Measurements from ENCODE around the gene PKD1.
A peak's percentile ranks its signal among the peaks of the same experiment; 100 is the strongest.
"Not testable (repeated sequence)": the region's sequence is repeated elsewhere in the genome, so short reads cannot be mapped to it uniquely, and the experiment has no call there.

Gene PKD1

DNA sequence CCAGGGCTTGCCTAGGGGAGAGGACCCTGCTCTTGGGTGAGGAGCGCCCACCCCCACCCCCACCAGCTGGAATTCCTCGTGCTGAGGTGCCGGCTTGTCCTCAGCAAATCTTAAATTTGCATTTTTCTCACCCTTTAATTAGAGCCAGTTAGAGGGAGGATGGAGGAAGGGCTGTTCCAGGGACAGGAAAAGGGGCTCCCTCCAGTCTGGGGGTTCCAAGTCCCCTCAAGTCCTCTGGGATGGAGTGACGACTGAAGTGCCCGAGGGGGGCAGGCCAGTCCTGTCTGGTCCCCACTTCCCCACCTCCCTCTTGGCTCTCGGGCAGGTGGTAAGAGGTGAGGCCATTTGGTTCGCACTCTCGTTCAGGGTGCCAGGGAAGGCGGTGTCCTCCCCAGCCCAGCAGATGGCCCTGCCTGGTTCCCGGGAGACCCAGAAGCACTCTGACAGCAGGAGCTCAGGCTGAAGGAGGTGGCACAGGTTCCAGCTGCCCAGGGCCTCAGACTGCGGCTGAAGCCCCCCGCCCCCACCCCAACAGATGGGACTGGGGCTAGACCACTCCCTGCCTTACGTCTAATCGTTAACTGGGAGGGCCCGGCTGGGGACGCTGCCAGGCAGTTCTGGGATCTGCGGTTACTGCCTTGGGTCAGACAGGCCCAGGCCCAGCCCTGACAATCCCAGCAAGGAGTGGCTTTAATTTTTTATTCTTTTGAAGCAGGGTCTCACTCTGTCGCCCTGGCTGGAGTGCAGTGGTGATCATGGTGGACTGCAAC lies 14.9 kb upstream of the PKD1 start:
- DNase-seq (ENCODE audit: low read depth) = peak; percentile 46

DNA sequence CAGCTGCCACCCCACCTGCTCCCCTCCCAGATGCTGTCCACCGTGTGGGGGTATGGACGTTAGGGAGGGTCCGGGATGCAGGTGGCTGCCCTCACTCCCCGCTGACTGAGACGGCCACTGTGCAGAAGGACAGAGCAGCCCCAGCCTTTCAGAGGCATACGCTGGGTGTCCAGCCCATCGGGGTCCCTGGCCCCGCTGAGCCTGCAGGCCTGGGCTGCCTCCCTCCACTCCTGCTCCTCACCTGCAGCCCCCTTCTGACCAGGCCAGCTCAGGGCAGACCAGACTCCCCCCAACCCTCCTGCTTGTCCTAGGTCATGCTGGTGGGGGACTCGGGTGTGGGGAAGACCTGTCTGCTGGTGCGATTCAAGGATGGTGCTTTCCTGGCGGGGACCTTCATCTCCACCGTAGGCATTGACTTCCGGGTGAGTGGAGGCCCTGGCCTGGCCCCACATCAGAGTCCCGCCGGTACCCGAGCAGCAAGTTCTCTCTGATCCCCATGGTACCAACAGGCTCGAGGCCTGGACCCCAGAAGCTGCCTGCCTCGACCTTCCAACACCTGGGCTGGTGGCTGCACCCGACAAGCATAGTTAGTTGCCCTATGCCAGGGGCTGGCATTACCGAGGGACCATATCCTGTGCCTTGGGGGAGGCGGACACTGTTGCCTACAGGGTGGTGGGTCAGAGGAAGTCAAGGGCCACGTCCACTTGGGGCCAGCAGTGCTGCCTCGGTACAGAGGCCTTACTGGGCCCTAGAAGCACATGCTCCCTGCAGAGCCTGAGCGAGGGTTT lies 14.1 kb upstream of the PKD1 start:
- DNase-seq (ENCODE audit: low read depth) = peak; percentile 24

- DNase-seq (ENCODE audit: low read depth) = peak; percentile 32
Measured at GRCh38 chr16:2148714-2149629, 13.3 kb upstream of the PKD1 start.

DNA sequence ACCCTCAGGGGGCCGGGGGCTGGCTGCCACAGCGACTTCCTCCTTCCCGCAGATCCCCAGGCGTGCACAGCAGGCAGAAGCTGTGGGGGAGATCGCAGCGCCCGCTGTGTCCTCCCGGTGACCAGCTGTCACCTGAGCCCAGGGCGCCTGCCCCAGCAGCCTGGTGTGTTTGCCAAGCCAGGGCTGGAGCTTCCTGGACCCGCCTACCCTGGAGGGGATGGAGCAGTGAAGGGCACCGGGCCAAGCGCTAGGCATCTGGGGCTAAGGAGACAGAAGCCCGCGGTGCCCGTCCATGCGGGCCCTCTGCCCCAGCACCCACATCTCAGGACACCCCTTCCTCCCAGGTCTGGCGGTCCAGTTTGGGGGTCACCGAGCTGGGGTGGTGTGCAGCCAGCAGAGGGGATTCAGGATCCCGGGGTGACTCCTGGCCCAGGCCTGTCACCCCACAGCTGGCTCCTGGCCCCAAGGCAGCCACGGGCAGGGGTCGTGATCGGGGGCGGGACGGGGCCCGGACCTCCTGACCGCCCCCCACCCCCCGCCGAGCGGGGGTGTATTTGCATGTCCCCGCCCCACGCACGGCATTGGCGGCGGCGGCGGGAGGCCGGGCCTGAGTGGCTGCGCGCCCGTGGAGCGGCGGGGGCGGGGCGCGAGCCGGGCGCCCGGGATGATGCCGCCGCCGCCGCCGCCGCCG lies 12.4 kb upstream of the PKD1 start, which contains the start of gene RAB26:
TSS of gene RAB26 (plus strand) at position 645 of the 691 bp plus-strand sequence. CDS start 159 bp downstream, outside the sequence.
- peak; percentile 69 for DNase-seq (ENCODE audit: low read depth)

GRCh38 chr16:2147378-2147777 lies 11.7 kb upstream of the PKD1 start:
- no peak for DNase-seq (ENCODE audit: low read depth)

GRCh38 chr16:2145843-2146242 lies 10.1 kb upstream of the PKD1 start:
- no peak for DNase-seq (ENCODE audit: low read depth)

GRCh38 chr16:2143878-2144485 lies 8.3 kb upstream of the PKD1 start:
- DNase-seq (ENCODE audit: low read depth) = no peak

DNA sequence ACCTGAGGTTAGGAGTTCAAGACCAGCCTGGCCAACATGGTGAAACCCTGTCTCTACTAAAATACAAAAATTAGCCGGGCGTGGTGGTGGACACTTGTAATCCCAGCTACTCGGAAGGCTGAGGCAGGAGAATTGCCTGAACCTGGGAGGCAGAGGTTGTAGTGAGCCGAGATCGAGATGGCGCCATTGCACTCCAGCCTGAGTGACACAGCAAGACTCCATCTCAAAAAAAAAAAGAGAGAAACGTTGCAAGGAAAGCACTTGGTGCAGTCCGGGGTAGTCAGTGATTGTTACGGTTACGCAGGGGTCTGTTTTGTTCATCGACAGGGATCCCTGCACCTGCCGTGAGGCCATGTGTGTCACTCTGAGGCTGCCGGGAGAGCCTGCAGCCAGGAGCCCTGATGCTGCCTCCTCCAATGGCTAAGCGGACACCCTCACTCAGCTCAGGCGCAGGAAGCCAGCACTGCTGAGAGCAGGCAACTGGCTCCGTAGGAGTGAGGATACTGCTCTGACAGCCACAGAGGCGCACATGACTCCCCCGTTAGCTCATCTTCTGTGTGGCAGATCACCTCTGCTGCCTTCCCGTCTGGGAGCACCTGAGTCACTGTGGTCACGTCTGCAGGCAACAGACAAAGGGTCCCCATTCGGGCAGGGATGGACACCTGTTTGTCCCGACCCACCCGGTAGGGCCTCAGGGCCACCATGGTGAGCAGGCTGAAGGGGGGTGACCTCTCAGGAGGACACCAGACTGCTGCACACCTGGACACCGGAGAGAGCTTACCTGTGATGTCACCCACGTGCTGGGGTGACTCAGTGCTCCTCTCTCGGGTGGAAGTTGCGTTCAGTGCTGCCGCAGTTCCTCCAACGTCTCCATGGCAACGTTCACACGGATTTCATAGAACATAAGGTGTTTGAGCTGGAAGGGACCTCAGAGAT lies 7.5 kb upstream of the PKD1 start:
- no peak for DNase-seq (ENCODE audit: low read depth)

DNA sequence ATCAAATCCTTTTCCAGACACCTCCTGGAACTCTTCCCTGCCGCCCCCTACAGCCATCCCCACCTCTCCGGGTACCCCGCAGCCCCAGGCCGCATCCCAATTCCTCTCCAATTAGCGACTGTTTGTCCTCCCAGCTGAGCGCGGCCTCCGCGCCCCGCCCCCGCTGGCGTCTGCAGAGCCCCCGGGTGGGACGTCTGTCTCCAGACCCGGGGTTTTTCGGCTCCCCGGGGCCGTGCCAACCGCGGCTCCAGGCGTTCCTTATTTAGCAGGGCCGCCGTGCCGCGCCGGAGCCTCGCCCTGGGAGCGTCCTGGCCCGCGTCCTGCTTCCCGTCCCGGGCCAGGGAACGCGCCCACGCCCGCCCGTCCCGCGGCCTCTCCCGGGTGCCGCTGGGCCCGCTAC lies 627 bp downstream of the PKD1 start:
- DNase-seq (ENCODE audit: low read depth) = not testable (repeated sequence)

DNA sequence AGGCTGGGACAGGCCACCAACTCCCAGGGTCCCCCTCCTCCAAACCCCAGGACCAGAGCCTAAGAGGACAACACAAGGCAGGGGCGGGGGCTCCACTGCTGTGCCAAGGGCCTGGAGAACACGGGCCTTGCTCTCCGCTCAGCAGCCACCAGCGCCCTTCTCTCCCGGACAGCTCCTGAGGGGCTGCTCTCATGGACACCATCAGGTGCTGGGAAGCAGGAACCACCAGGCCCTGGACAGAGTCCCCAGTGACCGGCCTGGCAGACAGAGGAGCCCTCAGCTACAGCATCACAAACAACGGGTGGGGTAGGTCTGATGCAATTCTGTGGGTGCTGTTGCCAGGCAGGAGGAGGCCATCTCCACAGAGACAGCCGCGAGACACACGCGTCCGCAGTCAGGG lies 1.9 kb downstream of the PKD1 start:
- peak; percentile 36 for DNase-seq (ENCODE audit: low read depth)

- peak; percentile 73 for DNase-seq (ENCODE audit: low read depth)
Measured at GRCh38 chr16:2129890-2130447, 5.7 kb downstream of the PKD1 start.

GRCh38 chr16:2129251-2129650 lies 6.4 kb downstream of the PKD1 start:
- DNase-seq (ENCODE audit: low read depth) = peak; percentile 92

DNA sequence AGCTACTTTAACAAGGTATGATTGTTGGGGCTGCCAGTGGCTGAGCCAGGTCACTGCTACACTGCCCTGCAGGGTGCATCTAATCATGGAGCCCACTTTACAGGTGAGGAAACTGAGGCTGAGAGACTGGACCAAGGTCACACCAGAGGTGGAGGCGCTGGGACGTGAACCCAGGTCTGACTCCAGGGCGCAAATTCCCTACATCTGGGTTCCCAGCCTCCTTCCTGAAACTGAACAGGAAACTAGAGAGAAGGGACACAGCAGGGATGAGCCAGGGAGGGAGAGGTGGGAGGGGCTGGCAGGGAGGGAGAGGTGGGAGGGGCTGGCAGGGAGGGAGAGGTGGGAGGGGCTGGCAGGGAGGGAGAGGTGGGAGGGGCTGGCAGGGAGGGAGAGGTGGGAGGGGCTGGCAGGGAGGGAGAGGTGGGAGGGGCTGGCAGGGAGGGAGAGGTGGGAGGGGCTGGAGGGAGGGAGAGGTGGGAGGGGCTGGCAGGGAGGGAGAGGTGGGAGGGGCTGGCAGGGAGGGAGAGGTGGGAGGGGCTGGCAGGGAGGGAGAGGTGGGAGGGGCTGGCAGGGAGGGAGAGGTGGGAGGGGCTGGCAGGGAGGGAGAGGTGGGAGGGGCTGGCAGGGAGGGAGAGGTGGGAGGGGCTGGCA lies 7.9 kb downstream of the PKD1 start:
- peak; percentile 76 for DNase-seq (ENCODE audit: low read depth)

GRCh38 chr16:2126928-2127556 lies 8.7 kb downstream of the PKD1 start:
- not testable (repeated sequence) for DNase-seq (ENCODE audit: low read depth)

- peak; percentile 43 for DNase-seq (ENCODE audit: low read depth)
Measured at GRCh38 chr16:2126161-2126743, 9.4 kb downstream of the PKD1 start.

GRCh38 chr16:2125609-2126008 lies 10.1 kb downstream of the PKD1 start:
- DNase-seq (ENCODE audit: low read depth) = not testable (repeated sequence)

- peak; percentile 93 for DNase-seq (ENCODE audit: low read depth)
Measured at GRCh38 chr16:2124694-2125444, 10.8 kb downstream of the PKD1 start.

GRCh38 chr16:2124377-2124693 lies 11.4 kb downstream of the PKD1 start:
- DNase-seq (ENCODE audit: low read depth) = not testable (repeated sequence)
